Stimulated activated CD4-positive, alpha-beta T cell treated with anti-CD3 and anti-CD28 coated beads, Interleukin-2, amount 100 ng/mL, for 24 hours (primary cell): ENCODE measurements around the gene LEMD2.

Experiments used
- DNase-seq, 2 donors: peaks; one replicate each; pipeline ENCODE4 v3.0.0-alpha.2; 2020

LEMD2 gene

GRCh38 chr6:33818293-33818692, 29.4 kb upstream of the LEMD2 start:
- DNase-seq = no peak

GRCh38 chr6:33817489-33817888, 28.6 kb upstream of the LEMD2 start:
- DNase-seq = no peak

- no peak for DNase-seq
Measured at GRCh38 chr6:33816911-33817310, 28.0 kb upstream of the LEMD2 start.

- peak in 1 of 2 donors; percentile 18 for DNase-seq
Measured at GRCh38 chr6:33815854-33816253, 26.9 kb upstream of the LEMD2 start.

- no peak for DNase-seq
Measured at GRCh38 chr6:33813990-33814985, 25.4 kb upstream of the LEMD2 start.

GRCh38 chr6:33813246-33813904, 24.4 kb upstream of the LEMD2 start:
- no peak for DNase-seq

GRCh38 chr6:33812669-33813068, 23.7 kb upstream of the LEMD2 start:
- peak; percentile 43 to 48 for DNase-seq

GRCh38 chr6:33809594-33809993, 20.7 kb upstream of the LEMD2 start:
- DNase-seq = no peak

- no peak for DNase-seq
Measured at GRCh38 chr6:33808641-33809180, 19.8 kb upstream of the LEMD2 start.

GRCh38 chr6:33807606-33808005, 18.7 kb upstream of the LEMD2 start:
- no peak for DNase-seq

GRCh38 chr6:33806841-33807240, 17.9 kb upstream of the LEMD2 start:
- DNase-seq = no peak

- DNase-seq = no peak
Measured at GRCh38 chr6:33803571-33804053, 14.7 kb upstream of the LEMD2 start, which contains the start of gene MLN. Gene MLN (minus strand): TSS chr6:33804003. CDS start chr6:33801163, 2,840 bp downstream.

- no peak for DNase-seq
Measured at GRCh38 chr6:33802186-33802958, 13.4 kb upstream of the LEMD2 start.

GRCh38 chr6:33801611-33802010, 12.7 kb upstream of the LEMD2 start:
- no peak for DNase-seq

GRCh38 chr6:33800248-33800969, 11.5 kb upstream of the LEMD2 start:
- no peak for DNase-seq

GRCh38 chr6:33799454-33800113, 10.7 kb upstream of the LEMD2 start:
- DNase-seq = no peak

- DNase-seq = no peak
Measured at GRCh38 chr6:33798343-33798848, 9.5 kb upstream of the LEMD2 start.

GRCh38 chr6:33797626-33798342, 8.9 kb upstream of the LEMD2 start:
- DNase-seq = no peak

- DNase-seq = no peak
Measured at GRCh38 chr6:33794910-33795623, 6.1 kb upstream of the LEMD2 start.

GRCh38 chr6:33792981-33793380, 4.1 kb upstream of the LEMD2 start:
- DNase-seq = no peak
